MCF 10A (cell line): Measurements from ENCODE around the gene LRP1. TPM values are rescaled to one million over a fixed set of nuclear protein-coding genes. Genes with fewer than 3 reads are reported as not detected.

Source experiments
- BruUV-seq: library from RNA; stranded (reverse); fragments of 400-500 nt; replicated peaks from 2 replicates; lab custom pipeline; 2021; lab: Mats Ljungman, UMichigan
- CTCF ChIA-PET: fragments of 300-600 bp; sonication (Branson Sonifier 250); formaldehyde crosslinking; extraction: SDS; loops from one replicate; lab custom pipeline; 2021; ENCODE audit warnings: antibody characterized with exemption, inconsistent platforms; lab: Yijun Ruan, JAX
- POLR2A ChIA-PET: fragments of 300-600, 350-650 bp; sonication (Branson Sonifier 250); formaldehyde crosslinking; extraction: SDS; loops from one replicate; lab custom pipeline; 2020; ENCODE audit warnings: antibody characterized with exemption, inconsistent platforms; lab: Yijun Ruan, JAX
- DNase-seq: peaks from one replicate; pipeline ENCODE4 v3.0.0-alpha.2; 2018; ENCODE audit not compliant: unreplicated experiment
- H3K27ac Mint-ChIP-seq: one replicate; pipeline ENCODE4 v1.8.0; 2022; ENCODE audit warnings: mild to moderate bottlenecking, low read depth, mixed read lengths; ENCODE audit not compliant: unreplicated experiment
- H3K27me3 Mint-ChIP-seq: one replicate; pipeline ENCODE4 v1.8.0; 2022; ENCODE audit warnings: mixed read lengths; ENCODE audit not compliant: insufficient read depth, unreplicated experiment
- H3K36me3 Mint-ChIP-seq: one replicate; pipeline ENCODE4 v1.8.0; 2022; ENCODE audit warnings: mild to moderate bottlenecking, moderate library complexity, mixed read lengths; ENCODE audit not compliant: insufficient read depth, unreplicated experiment
- H3K4me1 Mint-ChIP-seq: one replicate; pipeline ENCODE4 v1.8.0; 2022; ENCODE audit warnings: mixed read lengths; ENCODE audit not compliant: insufficient read depth, unreplicated experiment
- H3K4me3 Mint-ChIP-seq: one replicate; pipeline ENCODE4 v1.8.0; 2022; ENCODE audit warnings: mild to moderate bottlenecking, moderate library complexity, mixed read lengths; ENCODE audit not compliant: unreplicated experiment
- H3K9me3 Mint-ChIP-seq: one replicate; pipeline ENCODE4 v1.8.0; 2022; ENCODE audit warnings: mixed read lengths; ENCODE audit not compliant: unreplicated experiment
- CTCF ChIP-seq: fragments of 200-600 bp; IDR thresholded peaks from one replicate; pipeline ENCODE4 v1.8.0; 2022; ENCODE audit warnings: antibody characterized with exemption, mild to moderate bottlenecking; ENCODE audit not compliant: unreplicated experiment
- intact Hi-C: fragments of 100-400 bp; cut with micrococcal nuclease; formaldehyde crosslinking; loops from 2 replicates; pipeline ENCODE4 v1.14.1; 2022
- total RNA-seq: library from RNA; stranded (reverse); gene quantifications from 2 replicates; pipeline ENCODE4 v1.2.3, GENCODE V29; 2022

LRP1 gene
- total RNA-seq, 1 experiment from 2014 or later: 18.9 TPM

DNA sequence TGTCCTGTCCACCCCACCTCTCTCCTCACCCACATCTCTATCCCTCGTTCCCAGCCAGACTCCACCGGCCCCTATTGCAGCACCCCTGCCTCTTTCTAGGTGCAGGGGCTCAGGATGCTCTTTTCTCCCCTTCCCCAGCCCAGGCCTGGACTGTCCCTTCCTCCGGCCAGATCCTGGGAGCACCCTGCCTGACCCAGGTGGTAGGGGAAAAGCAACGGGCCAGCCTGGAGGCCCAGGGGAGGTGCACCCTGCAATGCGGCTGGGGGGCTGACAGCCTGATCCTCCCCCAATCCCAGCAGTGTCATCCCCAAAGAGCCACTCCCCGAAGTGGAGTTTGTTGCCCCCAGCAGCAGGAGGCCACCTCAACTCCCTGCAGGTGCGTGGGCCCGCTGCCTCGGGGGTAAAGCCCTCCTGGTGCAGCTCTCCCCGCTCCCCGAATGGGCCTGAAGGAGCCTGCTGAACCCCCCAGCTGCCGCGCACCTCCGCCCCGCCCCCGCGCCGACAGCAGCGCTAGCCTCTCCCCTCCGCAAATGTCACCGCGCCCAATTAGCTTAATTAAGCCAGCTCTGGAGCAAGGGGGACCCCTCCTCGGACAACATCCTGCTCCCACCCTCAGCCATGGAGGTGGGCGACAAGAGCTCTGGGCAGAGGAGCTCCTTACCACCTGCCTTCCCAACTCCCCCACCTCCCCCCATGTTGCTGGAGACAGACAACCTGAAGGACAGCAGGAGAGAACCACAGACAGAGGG is 93.1 kb downstream of the LRP1 start:
- Mint-ChIP-seq H3K27ac (no peak overlapping the region), H3K36me3 (no peaks in the 10 kb centered on the region), H3K4me1 (peaks cover 25% of the 10 kb centered on the region), H3K27me3 (peaks cover 51% of the 10 kb centered on the region), H3K4me3 (no peak overlapping the region), H3K9me3 (no peaks in the 10 kb centered on the region)
- ChIA-PET POLR2A (no interaction called here), CTCF (interaction anchor here (0.6 to 0.7 kb wide), 4 partner anchors 12 to 373 kb away, joined by 3 to 5 read pairs (median 3); no protein-coding TSS in a partner anchor)
- BruUV-seq: no TSS peak
- no peak for TF ChIP-seq CTCF
- intact Hi-C loops: no loop called here
- DNase-seq: no peak

DNA sequence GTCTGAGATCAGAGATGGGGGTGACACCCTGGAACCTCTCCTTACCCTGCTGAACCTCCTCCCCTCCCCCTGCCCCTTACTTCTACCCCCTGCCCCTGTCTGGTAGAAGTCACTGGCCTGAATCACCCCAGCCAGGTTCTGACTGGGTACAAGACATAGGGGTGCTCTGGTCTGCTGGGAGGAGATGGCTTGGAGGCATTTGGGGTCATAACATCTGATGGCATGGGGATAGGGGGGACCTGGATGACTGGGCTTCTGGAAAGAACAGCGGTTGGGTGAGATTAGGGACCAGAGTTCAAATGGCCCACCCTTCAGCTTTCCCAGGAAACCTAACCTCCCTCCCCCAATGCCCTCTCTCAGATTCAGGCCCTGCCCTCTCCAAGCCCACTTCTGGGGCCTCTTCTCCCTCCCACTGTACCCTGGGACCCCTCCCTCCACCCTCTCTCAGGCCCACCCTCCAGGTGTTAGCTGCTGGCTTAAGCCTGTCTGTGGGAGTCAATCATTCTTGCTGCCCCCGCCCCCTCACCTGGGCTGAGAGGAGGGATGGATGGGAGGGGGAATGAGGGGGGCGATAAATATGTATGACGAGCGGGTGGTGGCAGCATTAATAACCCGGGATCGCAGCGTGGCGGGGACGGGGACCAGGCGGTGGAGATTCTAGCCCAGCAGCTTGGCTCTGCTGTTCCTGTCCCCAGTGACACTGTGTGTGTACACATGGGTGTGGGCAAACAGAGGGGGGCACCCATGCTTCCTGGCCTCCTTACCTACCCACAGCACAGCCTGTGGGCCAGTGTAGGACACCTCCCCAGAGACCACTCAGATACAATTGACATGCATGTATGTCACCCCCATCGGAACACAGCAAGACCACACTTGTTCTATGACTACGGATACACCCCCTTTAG is 94.3 kb downstream of the LRP1 start:
- CTCF ChIA-PET: interaction anchor here (0.6 to 1.4 kb wide), 3 partner anchors 8 to 811 kb away, joined by 3 to 12 read pairs (median 3); no protein-coding TSS in a partner anchor
- H3K36me3 Mint-ChIP-seq: no peaks in the 10 kb centered on the region
- no peak overlapping the region for H3K27ac Mint-ChIP-seq
- no peak overlapping the region for H3K4me3 Mint-ChIP-seq
- no peaks in the 10 kb centered on the region for H3K9me3 Mint-ChIP-seq
- peaks cover 21% of the 10 kb centered on the region for H3K4me1 Mint-ChIP-seq
- DNase-seq: no peak
- H3K27me3 Mint-ChIP-seq: peaks cover 50% of the 10 kb centered on the region
- BruUV-seq: no TSS peak
- no peak for TF ChIP-seq CTCF
- intact Hi-C loops: no loop called here
- POLR2A ChIA-PET: no interaction called here

GRCh38 chr12:57223191-57224165 is 95.2 kb downstream of the LRP1 start:
- Mint-ChIP-seq H3K27ac (no peak overlapping the region), H3K27me3 (peaks cover 40% of the 10 kb centered on the region), H3K4me3 (no peak overlapping the region), H3K4me1 (peaks cover 12% of the 10 kb centered on the region), H3K9me3 (no peaks in the 10 kb centered on the region), H3K36me3 (no peaks in the 10 kb centered on the region)
- no peak for TF ChIP-seq CTCF
- ChIA-PET POLR2A (no interaction called here), CTCF (interaction anchor here (0.6 to 10.2 kb wide), 4 partner anchors 9 to 812 kb away, joined by 3 to 152 read pairs (median 8); no protein-coding TSS in a partner anchor)
- intact Hi-C loops: no loop called here
- no TSS peak for BruUV-seq
- no peak for DNase-seq
